Activated CD8-positive, alpha-beta memory T cell treated with anti-CD3 and anti-CD28 coated beads for 1 hour (primary cell): ENCODE data around the gene METTL25.

Experiments
- DNase-seq, 2 donors: peaks; one replicate each; pipeline ENCODE4 v3.0.0-alpha.2; 2020; ENCODE audit warnings: low read depth in 1 of 2; ENCODE audit errors: extremely low read depth in 1 of 2

METTL25 gene

GRCh38 chr12:82406651-82407050, 48.3 kb downstream of the METTL25 start:
- DNase-seq, result no peak

GRCh38 chr12:82407481-82407880, 49.2 kb downstream of the METTL25 start:
- no peak for DNase-seq

GRCh38 chr12:82408844-82409243, 50.5 kb downstream of the METTL25 start:
- no peak for DNase-seq

- DNase-seq, result no peak
These were observed 53.4 kb downstream of the METTL25 start for GRCh38 chr12:82411546-82412230.

- DNase-seq, result no peak
These were observed 53.9 kb downstream of the METTL25 start for GRCh38 chr12:82412246-82412645.

- DNase-seq, result no peak
These were observed 55.7 kb downstream of the METTL25 start for GRCh38 chr12:82414044-82414443.

- DNase-seq, result no peak
These were observed 56.6 kb downstream of the METTL25 start for GRCh38 chr12:82414926-82415325.

GRCh38 chr12:82415402-82415801, 57.1 kb downstream of the METTL25 start:
- DNase-seq, result no peak

GRCh38 chr12:82425241-82425640, 66.9 kb downstream of the METTL25 start:
- DNase-seq, result no peak

GRCh38 chr12:82426081-82426480, 67.8 kb downstream of the METTL25 start:
- no peak for DNase-seq

GRCh38 chr12:82426586-82426985, 68.3 kb downstream of the METTL25 start:
- DNase-seq, result no peak

- DNase-seq, result no peak
These were observed 72.3 kb downstream of the METTL25 start for GRCh38 chr12:82430541-82431145.

GRCh38 chr12:82434392-82434911, 76.1 kb downstream of the METTL25 start:
- no peak for DNase-seq

GRCh38 chr12:82436354-82436753, 78.0 kb downstream of the METTL25 start:
- DNase-seq, result no peak

GRCh38 chr12:82437744-82438143, 79.4 kb downstream of the METTL25 start:
- no peak for DNase-seq

GRCh38 chr12:82438356-82438755, 80.0 kb downstream of the METTL25 start:
- DNase-seq, result no peak

- DNase-seq, result no peak
These were observed 82.6 kb downstream of the METTL25 start for GRCh38 chr12:82440885-82441284.

GRCh38 chr12:82448911-82449578, 90.7 kb downstream of the METTL25 start:
- no peak for DNase-seq

GRCh38 chr12:82456633-82457032, 98.3 kb downstream of the METTL25 start:
- no peak for DNase-seq

GRCh38 chr12:82458101-82458500, 99.8 kb downstream of the METTL25 start:
- DNase-seq, result no peak

- no peak for DNase-seq
These were observed 103.1 kb downstream of the METTL25 start for GRCh38 chr12:82461393-82461792.

GRCh38 chr12:82461836-82462235, 103.5 kb downstream of the METTL25 start:
- no peak for DNase-seq
